Measurements from ENCODE around the gene EPOP. TPM values are rescaled to one million over a fixed set of nuclear protein-coding genes. Genes with fewer than 3 reads are reported as not detected.
A peak's percentile ranks its signal among the peaks of the same experiment; 100 is the strongest.

The EPOP gene
- total RNA-seq, 1 experiment from 2014 or later = 12.3 TPM

DNA sequence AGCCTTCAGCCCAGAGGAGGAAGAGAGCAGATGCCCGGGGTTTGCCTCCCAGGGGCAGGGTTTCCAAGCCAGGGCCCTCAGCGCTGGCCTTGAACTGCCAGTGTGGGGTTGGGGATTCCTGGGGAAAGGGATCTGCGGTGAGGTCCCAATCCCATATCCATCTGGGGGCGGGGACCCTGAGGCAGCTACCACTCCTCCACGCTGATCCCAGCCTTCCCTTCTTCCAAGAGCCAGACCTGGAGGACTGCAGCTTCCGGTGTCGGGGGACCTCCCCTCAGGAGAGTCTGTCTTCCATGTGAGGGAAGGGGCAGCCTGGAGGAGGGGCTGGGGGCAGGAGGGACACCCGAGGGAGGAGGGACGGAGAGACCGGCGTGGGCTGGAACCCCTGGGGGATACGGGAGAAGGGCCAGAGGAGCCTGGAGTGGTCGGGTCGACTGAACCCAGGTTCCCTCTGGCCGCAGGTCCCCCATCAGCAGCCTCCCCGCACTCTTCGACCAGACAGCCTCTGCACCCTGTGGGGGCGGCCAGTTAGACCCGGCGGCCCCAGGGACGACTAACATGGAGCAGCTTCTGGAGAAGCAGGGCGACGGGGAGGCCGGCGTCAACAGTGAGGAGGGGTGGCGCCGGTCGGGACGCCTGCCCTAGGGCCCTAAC, 44.7 kb upstream of the EPOP start:
- POLR2A ChIA-PET = interaction anchor here (0.6 to 1.5 kb wide), 8 partner anchors 10 to 156 kb away, joined by 3 to 7 read pairs (median 4); partner anchors contain the start of gene EPOP
- Mint-ChIP-seq H3K9me3 (no peaks in the 10 kb centered on the region), H3K4me1 (peaks cover 43% of the 10 kb centered on the region), H3K36me3 (no peaks in the 10 kb centered on the region), H3K27me3 (ENCODE audit: low read depth) (peaks cover 12% of the 10 kb centered on the region), H3K27ac (no peak overlapping the region), H3K4me3 (peak overlapping the region; percentile 54)
- DNase-seq (ENCODE audit: low spot score) (peak; percentile 52), ATAC-seq (no peak)
- CTCF ChIA-PET = interaction anchor here (0.6 to 5.0 kb wide), 24 partner anchors 9 to 211 kb away, joined by 3 to 37 read pairs (median 4); partner anchors contain the start of genes CISD3 and MLLT6
- no peak for TF ChIP-seq ZNF121 (CRISPR knock-in tag; IDR thresholded peaks at IDR 0.05)
- no peak for TF ChIP-seq ZNF219 (CRISPR knock-in tag; IDR thresholded peaks at IDR 0.05; ENCODE audit: borderline replicate concordance)
- TF ChIP-seq GTF2I (CRISPR knock-in tag; conservative IDR thresholded peaks at IDR 0.05) = no peak
- TF ChIP-seq ZNF263 (CRISPR knock-in tag; IDR thresholded peaks at IDR 0.05; ENCODE audit: low read depth) = peak; percentile 44; the same call in 1 of the 2 replicates
- peak; percentile 59; the same call in 1 of the 2 replicates for TF ChIP-seq TP53 (CRISPR knock-in tag; IDR thresholded peaks at IDR 0.05)
- no peak for TF ChIP-seq TCF7 (CRISPR knock-in tag; IDR thresholded peaks at IDR 0.05; ENCODE audit: low read depth)
- TF ChIP-seq, protein P1, sequence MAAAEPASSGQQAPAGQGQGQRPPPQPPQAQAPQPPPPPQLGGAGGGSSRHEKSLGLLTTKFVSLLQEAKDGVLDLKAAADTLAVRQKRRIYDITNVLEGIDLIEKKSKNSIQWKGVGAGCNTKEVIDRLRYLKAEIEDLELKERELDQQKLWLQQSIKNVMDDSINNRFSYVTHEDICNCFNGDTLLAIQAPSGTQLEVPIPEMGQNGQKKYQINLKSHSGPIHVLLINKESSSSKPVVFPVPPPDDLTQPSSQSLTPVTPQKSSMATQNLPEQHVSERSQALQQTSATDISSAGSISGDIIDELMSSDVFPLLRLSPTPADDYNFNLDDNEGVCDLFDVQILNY (CRISPR knock-in tag; IDR thresholded peaks at IDR 0.05) = no peak

GRCh38 chr17:38717139-38717745, 42.5 kb upstream of the EPOP start:
- H3K27ac Mint-ChIP-seq = no peak overlapping the region
- POLR2A ChIA-PET = interaction anchor here (2.4 kb wide), 1 partner anchor 12 kb away, joined by 15 read pairs; the partner anchor contains the start of gene MLLT6
- peaks cover 15% of the 10 kb centered on the region for H3K27me3 Mint-ChIP-seq (ENCODE audit: low read depth)
- ATAC-seq (no peak), DNase-seq (ENCODE audit: low spot score) (no peak)
- no peaks in the 10 kb centered on the region for H3K9me3 Mint-ChIP-seq
- CTCF ChIA-PET = interaction anchor here (1.7 to 3.0 kb wide), 4 partner anchors 11 to 41 kb away, joined by 7 to 24 read pairs (median 9); partner anchors contain the start of gene CISD3
- no peak overlapping the region for H3K4me3 Mint-ChIP-seq
- peaks cover 54% of the 10 kb centered on the region for H3K4me1 Mint-ChIP-seq
- TF ChIP-seq TEAD4 (CRISPR knock-in tag; IDR thresholded peaks at IDR 0.05) (no peak), GRHL2 (CRISPR knock-in tag; IDR thresholded peaks at IDR 0.05; ENCODE audit: insufficient replicate concordance, severe bottlenecking) (no peak), RORB (CRISPR knock-in tag; IDR thresholded peaks at IDR 0.05) (no peak), ELF4 (CRISPR knock-in tag; IDR thresholded peaks at IDR 0.05; ENCODE audit: low read depth) (no peak), ZNF121 (CRISPR knock-in tag; IDR thresholded peaks at IDR 0.05) (peak; percentile 67; the same call in 1 of the 2 replicates), FOXK1 (CRISPR knock-in tag; IDR thresholded peaks at IDR 0.05) (no peak), ARID4B (CRISPR knock-in tag; IDR thresholded peaks at IDR 0.05; ENCODE audit: borderline replicate concordance) (no peak)
- H3K36me3 Mint-ChIP-seq = no peaks in the 10 kb centered on the region

- H3K27me3 Mint-ChIP-seq (ENCODE audit: low read depth) = peaks cover 14% of the 10 kb centered on the region
- no peaks in the 10 kb centered on the region for H3K9me3 Mint-ChIP-seq
- H3K36me3 Mint-ChIP-seq = no peaks in the 10 kb centered on the region
- POLR2A ChIA-PET = interaction anchor here (1.0 to 2.4 kb wide), 2 partner anchors 11 to 14 kb away, joined by 4 to 15 read pairs; partner anchors contain the start of genes CISD3 and MLLT6
- H3K4me1 Mint-ChIP-seq = peaks cover 58% of the 10 kb centered on the region
- DNase-seq (ENCODE audit: low spot score) = no peak
- no peak overlapping the region for H3K4me3 Mint-ChIP-seq
- ATAC-seq = no peak
- CTCF ChIA-PET = interaction anchor here (0.6 to 3.0 kb wide), 9 partner anchors 10 to 448 kb away, joined by 3 to 24 read pairs (median 9); partner anchors contain the start of gene CISD3
- no peak overlapping the region for H3K27ac Mint-ChIP-seq
- TF ChIP-seq USF1 (CRISPR knock-in tag; IDR thresholded peaks at IDR 0.05) = no peak
- no peak for TF ChIP-seq NFE2L1 (CRISPR knock-in tag; IDR thresholded peaks at IDR 0.05)
- no peak for TF ChIP-seq HMGXB4 (CRISPR knock-in tag; IDR thresholded peaks at IDR 0.05)
- TF ChIP-seq, protein P2, sequence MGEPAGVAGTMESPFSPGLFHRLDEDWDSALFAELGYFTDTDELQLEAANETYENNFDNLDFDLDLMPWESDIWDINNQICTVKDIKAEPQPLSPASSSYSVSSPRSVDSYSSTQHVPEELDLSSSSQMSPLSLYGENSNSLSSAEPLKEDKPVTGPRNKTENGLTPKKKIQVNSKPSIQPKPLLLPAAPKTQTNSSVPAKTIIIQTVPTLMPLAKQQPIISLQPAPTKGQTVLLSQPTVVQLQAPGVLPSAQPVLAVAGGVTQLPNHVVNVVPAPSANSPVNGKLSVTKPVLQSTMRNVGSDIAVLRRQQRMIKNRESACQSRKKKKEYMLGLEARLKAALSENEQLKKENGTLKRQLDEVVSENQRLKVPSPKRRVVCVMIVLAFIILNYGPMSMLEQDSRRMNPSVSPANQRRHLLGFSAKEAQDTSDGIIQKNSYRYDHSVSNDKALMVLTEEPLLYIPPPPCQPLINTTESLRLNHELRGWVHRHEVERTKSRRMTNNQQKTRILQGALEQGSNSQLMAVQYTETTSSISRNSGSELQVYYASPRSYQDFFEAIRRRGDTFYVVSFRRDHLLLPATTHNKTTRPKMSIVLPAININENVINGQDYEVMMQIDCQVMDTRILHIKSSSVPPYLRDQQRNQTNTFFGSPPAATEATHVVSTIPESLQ (CRISPR knock-in tag; IDR thresholded peaks at IDR 0.05) = no peak
- TF ChIP-seq FOXJ3 (CRISPR knock-in tag; IDR thresholded peaks at IDR 0.05; ENCODE audit: borderline replicate concordance) = no peak
- TF ChIP-seq MYBL2 (CRISPR knock-in tag; IDR thresholded peaks at IDR 0.05) = no peak
- no peak for TF ChIP-seq ZNF232 (CRISPR knock-in tag; IDR thresholded peaks at IDR 0.05)
Measured at GRCh38 chr17:38716368-38717005, 41.7 kb upstream of the EPOP start.
